Inferior parietal cortex (tissue), 1 donor: ENCODE measurements around the gene GATAD2A.
"Not testable (repeated sequence)": the region's sequence is repeated elsewhere in the genome, so short reads cannot be mapped to it uniquely, and the experiment has no call there.

Experiments used
- DNase-seq: peaks from one replicate; pipeline ENCODE4 v3.0.0-alpha.2; 2016; ENCODE audit errors: extremely low spot score

Gene GATAD2A

GRCh38 chr19:19387108-19387507 is 18.4 kb upstream of the GATAD2A start:
- DNase-seq: no peak

- no peak for DNase-seq
Observed at GRCh38 chr19:19388568-19389555, 16.6 kb upstream of the GATAD2A start.

GRCh38 chr19:19389683-19390082 is 15.8 kb upstream of the GATAD2A start:
- not testable (repeated sequence) for DNase-seq

DNA sequence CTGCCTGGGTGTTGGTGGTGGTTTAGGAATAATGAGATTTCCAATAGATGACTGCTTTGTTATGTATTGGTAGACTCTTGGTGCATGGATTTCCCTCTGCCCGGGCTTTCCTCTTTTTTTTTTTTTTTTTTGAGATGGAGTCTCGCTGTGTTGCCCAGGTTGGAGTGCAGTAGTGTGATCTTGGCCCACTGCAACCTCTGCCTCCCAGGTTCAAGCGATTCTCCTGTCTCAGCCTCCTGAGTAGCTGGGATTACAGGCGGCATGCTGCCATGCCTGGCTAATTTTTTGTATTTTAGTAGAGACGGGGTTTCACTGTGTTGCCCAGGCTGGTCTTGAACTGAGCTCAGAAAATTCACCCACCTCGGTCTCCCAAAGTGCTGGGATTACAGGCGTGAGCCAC is 11.1 kb upstream of the GATAD2A start:
- not testable (repeated sequence) for DNase-seq

DNA sequence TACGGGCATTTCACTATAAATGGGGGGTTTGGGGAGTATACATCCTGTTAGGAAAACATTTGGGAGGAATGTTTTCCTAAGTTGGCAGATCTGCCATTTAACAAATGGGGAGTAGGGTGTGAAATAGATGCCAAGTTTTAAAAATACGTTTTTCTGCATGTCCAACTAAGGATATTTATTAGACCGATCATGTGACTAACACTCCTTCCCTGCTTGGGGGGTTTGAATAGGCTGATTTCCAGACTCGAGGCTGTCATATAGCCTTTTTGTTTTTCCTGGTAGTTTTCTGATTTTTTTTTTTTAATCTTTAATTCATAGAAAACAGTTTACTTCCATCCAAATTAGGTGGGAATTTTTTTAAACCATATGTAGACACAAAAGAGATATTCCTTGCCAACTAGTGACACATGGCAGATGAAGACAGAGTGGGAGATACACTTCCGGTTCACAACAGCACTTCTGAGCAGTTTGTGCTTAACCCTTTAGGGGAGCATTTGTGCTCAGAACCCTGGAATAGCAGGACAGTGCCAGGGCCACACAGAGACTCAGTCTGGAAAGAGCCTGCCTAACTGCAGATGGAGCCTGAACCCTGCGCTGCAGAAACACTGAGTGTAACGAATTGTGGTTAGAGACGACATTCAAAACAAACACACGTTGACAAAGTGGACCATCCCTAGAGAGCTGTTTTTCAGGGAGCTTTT is 5.6 kb upstream of the GATAD2A start:
- DNase-seq: no peak

GRCh38 chr19:19402656-19403372 is 2.7 kb upstream of the GATAD2A start:
- DNase-seq: no peak

DNA sequence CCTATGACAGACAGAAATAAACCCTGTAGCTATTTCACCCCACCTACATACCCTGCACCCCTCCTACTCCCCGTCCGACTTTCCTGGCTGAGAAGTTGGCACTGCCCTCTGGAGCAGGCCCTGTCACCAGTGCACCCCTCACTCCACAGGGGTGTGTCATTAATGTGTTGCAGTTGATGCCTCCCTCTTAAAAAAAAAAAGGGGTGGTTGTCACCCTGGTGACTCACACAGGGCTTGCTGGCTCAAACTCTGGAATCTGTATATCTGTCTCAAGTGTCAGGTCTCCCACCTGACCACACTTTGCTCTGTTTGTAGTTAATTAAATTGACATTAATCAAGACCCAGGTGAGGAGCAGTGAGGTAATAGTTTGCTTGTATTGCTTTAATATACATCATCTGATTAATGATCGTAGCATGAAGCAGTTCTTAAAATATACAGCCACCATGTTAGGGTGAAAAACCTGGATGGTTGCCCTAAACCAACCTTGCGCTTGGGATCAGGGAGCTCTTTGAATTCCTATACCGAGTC is 2.0 kb upstream of the GATAD2A start:
- no peak for DNase-seq

DNA sequence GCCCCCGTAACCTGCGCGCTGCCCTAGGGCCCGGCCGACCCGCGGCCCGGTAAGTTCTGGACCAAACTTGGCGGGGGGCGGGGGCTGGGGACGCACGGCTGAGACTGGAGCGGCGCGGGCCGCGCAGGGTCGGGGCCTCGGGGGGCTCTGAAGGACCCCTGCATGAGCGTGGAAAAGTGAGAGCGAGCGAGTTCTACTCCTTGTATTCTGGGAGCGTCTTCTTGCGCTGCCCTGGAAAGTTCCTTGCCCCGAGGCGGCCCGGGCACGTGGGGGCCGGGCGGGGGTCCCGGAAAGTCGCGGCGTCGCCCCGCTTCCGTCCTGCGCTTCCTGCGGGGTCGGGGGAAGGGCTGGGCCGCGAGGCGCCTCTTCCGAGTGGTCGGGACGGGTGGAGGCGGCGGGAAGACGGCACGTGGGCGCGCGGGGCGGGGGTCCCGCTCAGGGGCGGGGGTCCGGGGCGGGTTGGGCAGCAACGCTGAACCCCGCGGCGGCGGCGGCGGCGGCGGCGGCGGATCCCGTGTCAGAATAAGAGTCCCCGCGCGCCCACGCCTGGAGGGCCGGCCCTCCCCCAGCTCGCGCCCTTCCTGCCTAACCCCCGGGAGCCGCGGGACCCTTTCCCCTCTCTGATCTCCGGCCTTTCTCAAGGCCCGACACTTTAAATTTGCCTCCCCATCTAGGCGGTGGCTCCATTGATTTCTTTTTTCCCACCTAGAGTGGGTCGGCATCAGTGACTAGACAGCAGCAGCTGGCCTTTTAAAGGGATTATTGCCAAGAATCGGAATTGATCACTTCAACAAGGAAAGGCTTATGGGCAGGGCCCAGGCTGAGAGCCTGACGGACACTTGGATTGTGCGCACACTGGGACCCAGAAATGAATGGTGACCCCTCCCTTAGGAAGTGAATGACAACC is 749 bp downstream of the GATAD2A start:
- no peak for DNase-seq

GRCh38 chr19:19406878-19407632 is 1.6 kb downstream of the GATAD2A start:
- peak; percentile 65 for DNase-seq

- no peak for DNase-seq
Observed at GRCh38 chr19:19407633-19407930, 2.1 kb downstream of the GATAD2A start.

DNA sequence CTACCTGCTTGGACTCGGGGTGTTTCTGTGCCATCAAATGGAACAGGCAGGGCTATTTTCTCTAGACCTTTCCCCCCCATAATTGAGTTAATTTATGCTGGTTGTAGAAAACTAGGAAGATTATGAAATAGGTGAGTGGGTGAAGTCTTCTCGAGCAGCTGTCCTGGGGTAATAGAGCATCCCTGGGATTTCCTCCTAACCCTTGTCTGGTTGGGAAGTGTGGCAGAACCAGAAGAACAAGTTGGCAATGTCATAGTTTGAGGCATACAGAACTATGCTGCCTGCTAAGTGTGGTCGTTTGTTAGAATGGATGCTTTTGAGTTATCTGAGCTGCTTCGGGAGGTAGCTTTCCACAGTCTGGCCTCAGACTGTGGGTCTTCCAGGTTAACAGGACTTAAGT is 3.7 kb downstream of the GATAD2A start:
- DNase-seq: no peak

- DNase-seq: no peak
Observed at GRCh38 chr19:19409631-19410030, 4.2 kb downstream of the GATAD2A start.

DNA sequence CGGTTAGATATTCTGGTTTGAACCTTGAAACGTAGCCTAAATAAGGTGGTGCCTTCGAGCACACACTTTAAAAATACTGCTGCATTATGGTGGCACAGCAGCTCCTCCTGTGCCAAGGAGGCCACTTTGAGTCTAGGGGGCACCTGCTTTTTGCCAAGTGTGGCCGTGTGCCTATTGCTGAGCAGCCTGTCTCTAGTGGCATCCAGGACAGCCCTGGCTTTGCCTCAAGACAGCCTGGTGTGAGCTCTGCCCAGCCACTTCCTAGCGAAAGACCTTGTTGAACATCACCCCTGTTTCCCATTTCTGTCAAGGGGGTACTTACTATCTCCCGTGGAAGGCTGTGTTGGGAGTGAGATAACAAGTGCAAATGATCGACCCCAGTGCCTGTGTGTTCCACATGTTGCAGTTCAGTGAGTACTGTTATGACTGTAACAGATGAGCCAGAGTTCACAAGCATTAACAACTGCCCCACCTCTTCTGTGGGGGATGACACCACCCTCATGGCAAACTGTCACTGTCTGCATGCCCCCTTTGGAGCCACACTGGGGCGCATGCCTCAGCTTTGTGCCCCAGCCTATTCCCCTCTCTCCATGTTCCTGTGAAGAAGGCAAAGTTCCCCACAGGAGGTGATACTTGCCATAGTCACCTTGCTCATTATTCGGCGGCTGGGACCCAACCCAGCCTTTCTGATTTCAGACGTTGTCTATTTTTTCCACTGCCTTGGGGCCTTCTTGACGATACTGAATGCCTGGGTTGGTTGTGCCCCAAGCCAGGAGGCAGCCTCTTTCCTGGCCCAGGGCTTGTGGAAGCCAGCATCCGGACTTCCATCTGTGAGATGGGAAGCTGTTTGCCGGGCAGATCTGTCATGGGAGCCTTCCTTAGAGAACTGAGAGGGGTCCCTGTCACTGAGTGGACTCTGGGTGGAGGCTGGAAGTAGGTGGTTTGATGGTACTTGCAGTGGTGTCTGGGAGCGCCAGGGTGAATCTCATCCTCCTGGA is 5.4 kb downstream of the GATAD2A start:
- DNase-seq: no peak

GRCh38 chr19:19416280-19416679 is 10.8 kb downstream of the GATAD2A start:
- DNase-seq: no peak

- DNase-seq: no peak
Observed at GRCh38 chr19:19417046-19417445, 11.6 kb downstream of the GATAD2A start.

GRCh38 chr19:19417628-19418245 is 12.3 kb downstream of the GATAD2A start:
- no peak for DNase-seq

DNA sequence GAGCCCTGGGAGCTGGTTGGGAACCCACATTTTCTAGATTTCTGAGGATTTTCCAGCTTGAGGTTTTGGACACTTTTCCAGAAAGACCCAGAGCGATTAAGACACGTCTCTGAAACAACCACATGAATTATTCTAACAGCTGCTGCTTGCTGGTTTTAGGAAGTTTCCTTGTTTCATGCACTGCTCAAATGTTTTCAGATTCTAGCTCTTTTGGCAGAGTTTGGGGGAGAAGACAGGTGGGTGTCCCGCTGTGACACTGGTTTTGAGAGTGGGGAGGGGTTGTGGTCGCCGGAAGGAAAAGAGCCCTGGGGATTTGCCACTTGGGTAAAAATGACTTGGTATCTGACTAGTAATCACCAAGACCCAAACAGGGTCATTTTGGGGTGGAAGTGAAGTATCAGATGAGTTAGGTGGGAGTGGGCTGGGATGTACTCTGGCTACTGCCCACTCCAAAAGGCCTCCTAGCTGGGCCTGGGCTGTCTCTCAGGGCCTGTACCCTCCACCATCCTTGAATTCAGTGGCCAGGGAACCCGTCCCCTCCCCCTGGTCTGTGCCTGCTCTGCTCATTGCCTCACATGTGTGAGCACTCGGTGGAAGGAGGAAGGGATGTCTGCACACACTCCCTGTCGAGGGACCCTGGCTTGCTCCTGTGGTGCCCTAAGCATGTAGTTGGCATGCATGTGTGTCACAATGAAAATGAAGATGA is 13.2 kb downstream of the GATAD2A start:
- DNase-seq: no peak
